Breast epithelium (tissue), 4 donors: ENCODE results near the gene ZFHX3. TPM values are rescaled to one million over a fixed set of nuclear protein-coding genes. Genes with fewer than 3 reads are reported as not detected.

Experiments
- DNase-seq, 2 donors: peaks; one replicate each; pipeline ENCODE4 v3.0.0-alpha.2; 2019; ENCODE audit warnings: low spot score in 2 of 2
- H3K27ac ChIP-seq, 2 donors: fragments of 200-600 bp; sonication (generic) in 1 of 2; one replicate each; pipeline ENCODE4 v1.5.1; 2016 to 2019; ENCODE audit warnings: mild to moderate bottlenecking in 1 of 2
- H3K27me3 ChIP-seq, 2 donors: fragments of 200-600 bp; sonication (generic) in 1 of 2; one replicate each; pipeline versions ENCODE4 v1.5.1 to v1.6.0; 2017 to 2019; ENCODE audit warnings: control low read depth in 1 of 2, mild to moderate bottlenecking in 1 of 2
- H3K36me3 ChIP-seq: fragments of 200-600 bp; one replicate; pipeline ENCODE4 v1.5.1; 2019
- H3K4me1 ChIP-seq, 2 donors: fragments of 200-600 bp; sonication (generic); one replicate each; pipeline ENCODE4 v1.5.1; 2016 to 2019; ENCODE audit warnings: control low read depth in 1 of 2
- H3K4me3 ChIP-seq, 3 donors: fragments of 200-600 bp; sonication (generic); 1 replicate in 2 of 3; 2 replicates in 1 of 3; pipeline ENCODE4 v1.5.1; 2016 to 2019; ENCODE audit warnings: mild to moderate bottlenecking in 3 of 3, moderate library complexity in 2 of 3
- H3K9me3 ChIP-seq, 2 donors: fragments of 200-600 bp; sonication (generic) in 1 of 2; one replicate each; pipeline ENCODE4 v1.5.1; 2016 to 2019; ENCODE audit warnings: control low read depth in 1 of 2
- CTCF ChIP-seq, 3 donors: fragments of 450-650 bp; IDR thresholded peaks; one replicate each; pipeline ENCODE4 v1.5.1; 2016 to 2017; ENCODE audit warnings: antibody characterized with exemption in 3 of 3, mild to moderate bottlenecking in 3 of 3, moderate library complexity in 3 of 3
- POLR2A ChIP-seq: fragments of 450-650 bp; IDR thresholded peaks from one replicate; pipeline ENCODE4 v1.6.1; 2016; ENCODE audit warnings: antibody characterized with exemption, mild to moderate bottlenecking, moderate library complexity
- POLR2AphosphoS5 ChIP-seq, 3 donors: sonication (generic); formaldehyde crosslinking; IDR thresholded peaks; one replicate each; pipeline ENCODE4 v1.6.1; 2017; ENCODE audit warnings: antibody characterized with exemption in 3 of 3
- intact Hi-C: fragments of 100-400 bp; cut with DNase I; formaldehyde crosslinking; loops from one replicate; pipeline ENCODE4 v1.15.1; 2023; ENCODE audit warnings: low total_unique reads
- total RNA-seq, 3 donors: library from RNA; depleted of rRNA; stranded (reverse); fragments of >200 nt; gene quantifications; one replicate each; pipeline ENCODE4 v1.1.0, GENCODE V29; 2016

The ZFHX3 gene
- total RNA-seq, 3 donors from 2014 or later = 10.8 to 36.0 (median 11.8) TPM

- DNase-seq = no peak
- H3K27ac ChIP-seq = no peak overlapping the region
- no peaks in the 10 kb centered on the region for H3K36me3 ChIP-seq
- intact Hi-C loops = no loop called here
- no peaks in the 10 kb centered on the region for H3K27me3 ChIP-seq
- H3K9me3 ChIP-seq = no peaks in the 10 kb centered on the region
- TF ChIP-seq POLR2AphosphoS5 (IDR thresholded peaks at IDR 0.05) (no peak), CTCF (IDR thresholded peaks at IDR 0.05) (no peak), POLR2A (no peak)
- H3K4me3 ChIP-seq = no peak overlapping the region
- H3K4me1 ChIP-seq = peaks cover 0 to 6% of the 10 kb centered on the region in 2 donors
These were observed 157.3 kb downstream of the ZFHX3 start for GRCh38 chr16:72890587-72890986.

DNA sequence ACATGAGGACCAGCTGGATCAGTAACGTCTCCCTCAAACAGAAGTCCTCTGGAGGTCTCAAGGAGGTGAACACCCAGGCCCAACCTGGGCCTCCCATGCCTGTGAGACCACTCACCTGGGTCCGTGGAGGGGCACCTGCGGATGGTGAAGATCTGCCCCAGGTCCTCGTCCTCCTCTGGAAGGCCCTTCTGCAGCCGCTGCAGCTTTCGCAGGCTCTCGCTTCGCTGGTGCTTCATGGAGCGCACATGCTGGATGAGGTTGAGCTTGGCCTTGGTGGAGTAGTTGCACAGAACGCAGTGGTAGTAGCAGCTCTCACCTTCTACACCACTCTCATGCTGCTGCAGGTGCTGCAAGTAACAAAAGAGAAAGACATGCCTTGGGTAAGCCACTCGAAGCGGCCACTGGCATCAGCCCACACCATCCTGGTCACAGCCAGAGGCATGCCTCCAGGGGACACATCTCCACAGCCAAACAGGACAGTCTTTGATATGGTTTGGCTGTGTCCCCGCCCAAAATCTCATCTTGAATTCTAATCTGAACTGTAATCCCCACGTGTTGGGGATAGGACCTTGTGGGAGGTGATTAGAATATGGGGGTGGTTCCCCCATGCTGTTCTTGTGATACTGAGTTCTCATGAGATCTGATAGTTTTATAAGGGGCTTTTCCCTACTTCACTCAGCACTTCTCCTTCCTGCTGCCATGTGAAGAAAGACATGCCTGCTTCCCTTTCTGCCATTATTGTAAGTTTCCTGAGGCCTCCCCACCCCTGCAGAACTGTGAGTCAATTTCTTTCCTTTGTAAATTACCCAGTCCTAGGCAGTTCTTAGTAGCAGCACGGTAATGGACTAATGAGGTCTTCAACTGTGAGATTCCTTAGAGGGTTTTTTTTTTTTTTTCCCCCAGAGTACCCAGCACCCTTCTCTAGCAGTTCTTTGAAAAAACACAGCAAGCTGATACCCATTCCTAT lies 158.0 kb downstream of the ZFHX3 start:
- Histone ChIP-seq H3K4me1 (peaks cover 0 to 6% of the 10 kb centered on the region in 2 donors), H3K4me3 (no peak overlapping the region), H3K27me3 (no peaks in the 10 kb centered on the region), H3K36me3 (no peaks in the 10 kb centered on the region), H3K27ac (no peak overlapping the region), H3K9me3 (no peaks in the 10 kb centered on the region)
- intact Hi-C loops = no loop called here
- DNase-seq = no peak
- TF ChIP-seq CTCF (IDR thresholded peaks at IDR 0.05) (no peak), POLR2A (no peak), POLR2AphosphoS5 (IDR thresholded peaks at IDR 0.05) (no peak)

- Histone ChIP-seq H3K4me3 (no peak overlapping the region), H3K36me3 (no peaks in the 10 kb centered on the region), H3K4me1 (no peaks in the 10 kb centered on the region), H3K27me3 (no peaks in the 10 kb centered on the region), H3K27ac (no peak overlapping the region), H3K9me3 (no peaks in the 10 kb centered on the region)
- no peak for DNase-seq
- TF ChIP-seq POLR2AphosphoS5 (IDR thresholded peaks at IDR 0.05) = no peak
- no peak for TF ChIP-seq POLR2A
- intact Hi-C loops = no loop called here
These were observed 160.4 kb downstream of the ZFHX3 start for GRCh38 chr16:72887537-72887936.

DNA sequence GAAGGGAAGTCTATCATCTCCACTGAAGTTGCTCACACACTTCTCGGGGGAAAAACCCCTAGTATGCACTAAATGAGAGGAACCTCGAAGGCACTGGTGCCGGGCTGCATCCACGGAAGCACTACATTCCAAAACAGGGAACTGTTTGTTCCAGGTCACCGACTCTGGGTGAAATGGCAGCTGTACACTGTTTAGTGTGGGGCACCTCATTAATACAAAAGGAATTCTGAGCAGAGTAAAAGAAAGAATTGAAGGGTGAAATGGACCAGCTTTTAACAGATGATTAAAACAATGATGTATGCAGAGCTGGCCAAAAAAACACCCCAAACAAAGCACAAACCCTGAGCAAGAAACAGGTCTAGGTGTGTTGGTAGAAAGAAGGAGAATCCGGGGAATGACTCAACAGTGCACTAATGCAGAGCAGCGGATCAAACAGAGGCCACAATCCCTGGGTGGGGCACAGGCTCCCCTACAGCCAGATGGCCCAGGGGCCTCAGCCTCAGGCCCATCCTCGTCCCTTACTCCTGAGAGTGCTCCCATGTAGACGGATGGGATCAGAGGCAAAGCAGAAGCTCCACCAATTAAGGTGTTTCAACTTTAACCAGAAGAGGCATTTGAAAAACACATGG lies 161.5 kb downstream of the ZFHX3 start:
- DNase-seq = no peak
- H3K27me3 ChIP-seq = no peaks in the 10 kb centered on the region
- H3K9me3 ChIP-seq = no peaks in the 10 kb centered on the region
- no peaks in the 10 kb centered on the region for H3K4me1 ChIP-seq
- TF ChIP-seq CTCF (IDR thresholded peaks at IDR 0.05) (no peak), POLR2A (no peak), POLR2AphosphoS5 (IDR thresholded peaks at IDR 0.05) (no peak)
- intact Hi-C loops = no loop called here
- H3K4me3 ChIP-seq = no peak overlapping the region
- no peak overlapping the region for H3K27ac ChIP-seq
- no peaks in the 10 kb centered on the region for H3K36me3 ChIP-seq

GRCh38 chr16:72884573-72884972 lies 163.4 kb downstream of the ZFHX3 start:
- Histone ChIP-seq H3K9me3 (no peaks in the 10 kb centered on the region), H3K4me1 (no peaks in the 10 kb centered on the region), H3K4me3 (no peak overlapping the region), H3K27ac (no peak overlapping the region), H3K36me3 (no peaks in the 10 kb centered on the region), H3K27me3 (no peaks in the 10 kb centered on the region)
- no peak for DNase-seq
- no peak for TF ChIP-seq POLR2A
- TF ChIP-seq CTCF (IDR thresholded peaks at IDR 0.05) = no peak
- TF ChIP-seq POLR2AphosphoS5 (IDR thresholded peaks at IDR 0.05) = no peak
- intact Hi-C loops = no loop called here
